ENCODE measurements around the gene FAM13B.

DNA sequence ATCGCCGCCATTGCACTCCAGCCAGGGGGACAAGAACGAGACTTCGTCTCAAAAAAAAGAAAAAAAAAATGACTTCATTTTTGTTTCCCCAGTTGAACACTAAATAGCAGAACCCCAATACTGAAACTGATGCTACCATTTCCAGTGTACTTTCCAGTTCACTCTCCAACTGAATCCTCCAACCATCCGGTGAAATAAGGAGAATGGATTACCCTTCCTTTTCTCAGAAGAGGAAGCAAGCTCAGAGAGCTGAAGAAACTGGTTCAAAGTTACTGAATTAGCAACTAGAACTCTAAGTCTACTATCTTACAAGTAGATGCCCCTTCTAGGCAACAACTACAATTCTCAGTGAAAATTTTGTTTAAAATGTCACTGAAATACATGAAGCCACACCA lies 3.9 kb downstream of the FAM13B start:
- TF ChIP-seq, protein P1, sequence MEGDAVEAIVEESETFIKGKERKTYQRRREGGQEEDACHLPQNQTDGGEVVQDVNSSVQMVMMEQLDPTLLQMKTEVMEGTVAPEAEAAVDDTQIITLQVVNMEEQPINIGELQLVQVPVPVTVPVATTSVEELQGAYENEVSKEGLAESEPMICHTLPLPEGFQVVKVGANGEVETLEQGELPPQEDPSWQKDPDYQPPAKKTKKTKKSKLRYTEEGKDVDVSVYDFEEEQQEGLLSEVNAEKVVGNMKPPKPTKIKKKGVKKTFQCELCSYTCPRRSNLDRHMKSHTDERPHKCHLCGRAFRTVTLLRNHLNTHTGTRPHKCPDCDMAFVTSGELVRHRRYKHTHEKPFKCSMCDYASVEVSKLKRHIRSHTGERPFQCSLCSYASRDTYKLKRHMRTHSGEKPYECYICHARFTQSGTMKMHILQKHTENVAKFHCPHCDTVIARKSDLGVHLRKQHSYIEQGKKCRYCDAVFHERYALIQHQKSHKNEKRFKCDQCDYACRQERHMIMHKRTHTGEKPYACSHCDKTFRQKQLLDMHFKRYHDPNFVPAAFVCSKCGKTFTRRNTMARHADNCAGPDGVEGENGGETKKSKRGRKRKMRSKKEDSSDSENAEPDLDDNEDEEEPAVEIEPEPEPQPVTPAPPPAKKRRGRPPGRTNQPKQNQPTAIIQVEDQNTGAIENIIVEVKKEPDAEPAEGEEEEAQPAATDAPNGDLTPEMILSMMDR (IDR thresholded peaks at IDR 0.05), result no peak
- no peak for TF ChIP-seq POLR2A (IDR thresholded peaks at IDR 0.05)

All from Peyer's patch (tissue), 4 donors.